Measurements from ENCODE around the gene CREG2. TPM values are rescaled to one million over a fixed set of nuclear protein-coding genes. Genes with fewer than 3 reads are reported as not detected.

CREG2 gene
- total RNA-seq, 2 experiments from 2014 or later: not detected

DNA sequence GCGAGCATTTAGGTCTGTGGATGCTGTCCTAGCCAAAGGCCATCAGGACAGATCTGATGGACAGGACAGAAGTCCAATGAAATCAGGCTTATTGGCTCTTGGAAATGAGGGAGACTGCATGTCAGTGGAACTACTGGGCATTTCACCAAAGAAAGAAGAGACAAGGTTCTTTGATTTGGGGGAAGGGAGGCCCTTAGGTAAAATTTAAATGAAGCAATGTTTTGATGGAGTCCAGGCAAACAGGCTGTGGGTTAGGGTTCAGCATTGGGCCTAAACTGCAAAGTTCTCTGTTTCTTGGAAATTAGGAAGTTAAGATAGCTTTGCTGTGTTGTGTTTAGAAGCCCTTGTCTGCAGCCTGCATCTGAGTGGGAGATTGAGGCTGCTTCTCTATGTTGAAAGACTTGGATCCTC is 47.2 kb downstream of the CREG2 start:
- CTCF ChIA-PET: interaction anchor here (0.8 to 4.0 kb wide), 6 partner anchors 11 to 135 kb away, joined by 3 to 53 read pairs (median 31); partner anchors contain the start of genes CREG2 and RNF149
- Mint-ChIP-seq H3K4me3 (peak overlapping the region; percentile 24), H3K4me1 (ENCODE audit: low read depth) (peaks cover 48% of the 10 kb centered on the region), H3K27ac (peak overlapping the region; percentile 70), H3K9me3 (ENCODE audit: insufficient read depth) (no peaks in the 10 kb centered on the region), H3K27me3 (ENCODE audit: low read depth) (peaks cover 4% of the 10 kb centered on the region), H3K36me3 (ENCODE audit: low read depth) (no peaks in the 10 kb centered on the region)
- POLR2A ChIA-PET: interaction anchor here (0.8 kb wide), 1 partner anchor 11 kb away, joined by 3 read pairs; no protein-coding TSS in a partner anchor
- no peak for ATAC-seq
- no peak for DNase-seq

DNA sequence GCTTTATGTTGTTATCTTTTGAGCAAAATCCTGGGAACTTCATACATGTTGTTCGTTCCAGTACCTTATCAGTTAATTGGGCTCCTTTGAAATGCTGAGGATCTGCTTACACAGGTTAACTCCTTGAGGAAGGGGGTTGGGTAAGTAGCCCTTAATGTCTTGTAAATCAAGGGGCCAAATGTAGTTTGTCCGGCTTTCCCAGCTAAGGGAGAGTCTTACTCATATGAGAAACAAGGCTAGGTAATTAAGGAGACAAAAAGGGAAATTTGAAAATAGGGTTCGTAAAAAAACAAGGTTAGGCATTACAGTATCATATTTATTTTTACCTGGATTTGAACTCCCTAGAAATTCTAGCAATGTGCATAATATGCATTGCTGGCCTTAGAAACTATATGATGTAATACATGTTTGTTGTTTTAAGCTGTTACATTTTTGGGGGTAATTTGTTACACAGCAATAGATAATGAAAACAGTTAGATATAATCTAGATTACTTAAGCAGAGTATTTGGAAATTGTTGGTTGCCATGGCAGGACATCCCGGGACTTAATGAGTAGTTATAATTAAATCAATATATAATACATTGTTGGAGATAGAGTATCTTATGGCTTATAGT is 47.9 kb downstream of the CREG2 start:
- no peaks in the 10 kb centered on the region for H3K36me3 Mint-ChIP-seq (ENCODE audit: low read depth)
- CTCF ChIA-PET: interaction anchor here (1.2 to 4.0 kb wide), 4 partner anchors 10 to 47 kb away, joined by 3 to 53 read pairs (median 48); partner anchors contain the start of gene CREG2
- H3K27ac Mint-ChIP-seq: no peak overlapping the region
- peaks cover 2% of the 10 kb centered on the region for H3K27me3 Mint-ChIP-seq (ENCODE audit: low read depth)
- H3K9me3 Mint-ChIP-seq (ENCODE audit: insufficient read depth): no peaks in the 10 kb centered on the region
- H3K4me1 Mint-ChIP-seq (ENCODE audit: low read depth): peaks cover 47% of the 10 kb centered on the region
- POLR2A ChIA-PET: no interaction called here
- DNase-seq (no peak), ATAC-seq (no peak)
- no peak overlapping the region for H3K4me3 Mint-ChIP-seq

DNA sequence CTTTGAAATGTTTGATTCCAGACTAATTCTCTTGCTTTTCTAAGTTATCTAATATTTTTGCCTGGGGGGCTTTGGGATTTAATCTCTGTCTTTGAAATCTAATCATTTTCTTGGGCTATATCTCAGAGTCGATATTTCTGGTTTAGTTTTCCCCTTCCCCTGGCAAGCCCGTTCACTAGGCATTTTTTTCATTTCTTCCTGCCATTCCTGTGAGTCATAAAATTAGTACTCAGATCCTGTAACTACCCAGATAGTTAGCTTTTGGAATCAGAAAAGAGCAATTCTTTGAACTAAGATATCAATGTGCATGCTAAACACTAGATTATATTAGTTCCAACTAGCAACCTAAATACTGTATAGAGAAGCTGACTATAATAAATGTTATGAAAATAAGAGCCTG is 49.4 kb downstream of the CREG2 start:
- Mint-ChIP-seq H3K9me3 (ENCODE audit: insufficient read depth) (no peaks in the 10 kb centered on the region), H3K36me3 (ENCODE audit: low read depth) (no peaks in the 10 kb centered on the region), H3K27me3 (ENCODE audit: low read depth) (no peaks in the 10 kb centered on the region), H3K27ac (no peak overlapping the region), H3K4me3 (no peak overlapping the region), H3K4me1 (ENCODE audit: low read depth) (peaks cover 50% of the 10 kb centered on the region)
- ChIA-PET CTCF (no interaction called here), POLR2A (interaction anchor here (0.8 kb wide), 1 partner anchor 9 kb away, joined by 4 read pairs; no protein-coding TSS in a partner anchor)
- no peak for DNase-seq
- ATAC-seq: no peak

DNA sequence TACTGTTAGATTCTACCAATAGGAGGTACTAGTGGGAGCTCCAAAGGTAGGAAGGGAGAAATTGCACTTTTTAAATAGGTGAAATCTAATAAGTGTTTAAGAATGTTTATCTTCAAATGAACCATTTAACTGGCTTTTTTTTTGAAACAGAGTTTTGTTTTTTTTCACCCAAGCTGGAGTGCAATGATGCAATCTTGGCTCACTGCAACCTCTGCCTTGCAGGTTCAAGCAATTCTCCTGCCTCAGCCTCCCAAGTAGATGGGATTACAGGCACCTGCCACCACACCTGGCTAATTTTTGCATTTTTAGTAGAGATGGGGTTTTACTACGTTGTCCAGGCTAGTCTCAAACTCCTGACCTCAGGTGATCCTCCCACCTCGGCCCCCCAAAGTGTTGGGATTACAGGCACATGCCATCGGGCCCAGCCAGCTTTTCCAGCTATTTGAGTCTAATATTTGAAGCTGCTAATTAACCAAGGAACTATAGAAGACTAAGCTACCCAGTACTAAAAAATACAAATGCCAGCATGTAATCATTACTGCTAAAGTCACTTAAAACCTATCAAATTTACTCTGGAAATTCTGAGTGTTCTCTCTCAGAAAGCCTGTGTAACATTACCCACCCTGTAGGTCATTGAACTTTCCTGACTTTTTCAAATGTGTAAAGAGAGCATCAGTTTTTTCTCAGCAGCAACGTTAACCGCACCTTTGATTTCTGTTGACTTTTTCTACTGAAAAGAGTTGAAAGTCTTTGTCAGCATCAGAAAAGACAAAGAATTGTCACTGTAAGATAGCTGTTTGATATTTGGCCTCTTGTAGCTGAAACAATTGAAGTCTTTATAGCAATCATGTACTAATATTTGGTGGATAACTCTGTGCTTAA is 54.2 kb downstream of the CREG2 start:
- H3K4me1 Mint-ChIP-seq (ENCODE audit: low read depth): peaks cover 14% of the 10 kb centered on the region
- POLR2A ChIA-PET: no interaction called here
- ATAC-seq (no peak), DNase-seq (no peak)
- CTCF ChIA-PET: interaction anchor here (0.7 to 2.1 kb wide), 5 partner anchors 9 to 115 kb away, joined by 3 to 20 read pairs (median 3); no protein-coding TSS in a partner anchor
- no peaks in the 10 kb centered on the region for H3K27me3 Mint-ChIP-seq (ENCODE audit: low read depth)
- H3K27ac Mint-ChIP-seq: peak overlapping the region; percentile 6
- no peaks in the 10 kb centered on the region for H3K36me3 Mint-ChIP-seq (ENCODE audit: low read depth)
- H3K4me3 Mint-ChIP-seq: no peak overlapping the region
- no peaks in the 10 kb centered on the region for H3K9me3 Mint-ChIP-seq (ENCODE audit: insufficient read depth)

DNA sequence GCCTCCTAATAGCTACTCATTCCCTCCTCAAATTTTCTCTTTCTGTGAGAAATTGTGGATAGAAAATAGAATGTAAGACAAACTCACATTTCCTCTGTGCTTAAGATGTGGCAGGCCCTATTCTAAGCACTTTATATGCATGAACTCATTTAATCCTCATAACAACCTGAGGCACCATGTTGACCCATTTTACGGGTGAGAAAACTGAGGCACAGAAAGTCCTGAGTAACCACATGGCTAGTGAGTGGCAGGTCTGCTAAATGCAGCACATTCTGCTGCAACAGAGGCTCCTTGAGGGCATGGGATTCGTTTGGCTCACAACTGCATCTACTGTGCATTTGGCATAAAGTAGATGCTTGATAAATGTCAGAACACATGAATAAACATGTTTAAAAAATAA is 56.1 kb downstream of the CREG2 start:
- CTCF ChIA-PET: interaction anchor here (4.1 kb wide), 1 partner anchor 10 kb away, joined by 50 read pairs; no protein-coding TSS in a partner anchor
- ATAC-seq (no peak), DNase-seq (no peak)
- Mint-ChIP-seq H3K36me3 (ENCODE audit: low read depth) (no peaks in the 10 kb centered on the region), H3K4me1 (ENCODE audit: low read depth) (peaks cover 11% of the 10 kb centered on the region), H3K9me3 (ENCODE audit: insufficient read depth) (no peaks in the 10 kb centered on the region), H3K27ac (peak overlapping the region; percentile 85), H3K4me3 (no peak overlapping the region), H3K27me3 (ENCODE audit: low read depth) (no peaks in the 10 kb centered on the region)
- POLR2A ChIA-PET: interaction anchor here (0.8 to 1.3 kb wide), 3 partner anchors 20 to 78 kb away, joined by 3 read pairs; no protein-coding TSS in a partner anchor

DNA sequence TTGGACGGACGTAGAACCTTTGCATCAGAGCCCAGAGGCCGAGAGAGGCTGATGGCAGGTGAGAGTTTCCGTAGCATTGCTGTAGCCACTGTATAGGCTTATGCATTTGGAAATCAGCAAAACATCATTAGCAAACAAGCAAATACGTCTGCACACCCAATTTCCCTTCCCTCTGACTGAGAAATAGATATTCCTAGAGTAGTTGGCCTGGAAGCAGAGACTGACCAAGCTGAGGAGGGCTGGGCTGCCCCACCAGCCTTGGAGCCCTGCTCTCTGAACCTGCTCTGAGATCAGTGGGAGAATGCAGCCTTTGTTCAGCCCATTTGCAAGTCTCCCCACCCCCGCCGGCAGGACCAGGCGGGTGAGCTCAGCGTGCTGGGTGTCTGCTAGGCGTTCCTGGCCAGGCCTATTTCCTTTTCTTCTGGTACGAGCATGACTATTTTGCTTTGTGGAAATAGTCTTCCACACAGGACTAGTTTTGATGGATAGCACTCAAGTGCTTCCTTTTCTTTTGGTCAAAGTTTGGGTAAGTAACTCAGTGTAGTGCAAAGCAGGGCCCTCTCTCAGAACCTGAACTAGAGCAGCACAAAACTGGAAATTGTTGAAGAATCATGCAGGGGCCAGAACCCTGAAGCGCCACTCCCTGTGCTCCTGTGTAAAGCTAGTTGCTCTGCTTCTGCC is 56.9 kb downstream of the CREG2 start:
- DNase-seq (peak; percentile 52), ATAC-seq (peak; percentile 10)
- ChIA-PET CTCF (interaction anchor here (4.1 kb wide), 1 partner anchor 11 kb away, joined by 50 read pairs; no protein-coding TSS in a partner anchor), POLR2A (interaction anchor here (0.6 to 3.6 kb wide), 5 partner anchors 19 to 371 kb away, joined by 3 to 30 read pairs (median 3); partner anchors contain the start of gene RNF149)
- H3K4me1 Mint-ChIP-seq (ENCODE audit: low read depth): peaks cover 11% of the 10 kb centered on the region
- H3K4me3 Mint-ChIP-seq: peak overlapping the region; percentile 15
- H3K27ac Mint-ChIP-seq: peak overlapping the region; percentile 85
- H3K36me3 Mint-ChIP-seq (ENCODE audit: low read depth): no peaks in the 10 kb centered on the region
- H3K27me3 Mint-ChIP-seq (ENCODE audit: low read depth): no peaks in the 10 kb centered on the region
- no peaks in the 10 kb centered on the region for H3K9me3 Mint-ChIP-seq (ENCODE audit: insufficient read depth)

DNA sequence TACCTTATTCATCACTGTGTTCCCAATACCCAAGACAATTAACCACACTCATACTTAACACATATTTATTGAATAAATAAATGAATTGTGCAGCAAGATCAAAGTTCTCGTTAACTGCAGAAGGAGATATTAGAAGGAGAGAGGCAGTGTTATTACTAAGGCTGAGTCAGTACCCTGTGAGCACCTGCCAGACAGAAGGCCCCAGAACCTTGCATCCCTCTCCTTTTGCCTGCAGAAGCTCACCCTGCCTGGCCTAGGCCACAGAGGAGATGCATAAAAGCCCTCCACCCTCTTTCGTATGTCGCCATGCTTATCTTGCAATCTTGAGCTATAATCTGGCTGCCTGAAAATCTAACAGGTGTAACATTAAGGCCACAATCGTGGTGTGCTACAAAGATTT is 58.3 kb downstream of the CREG2 start:
- ChIA-PET POLR2A (interaction anchor here (0.5 to 3.6 kb wide), 7 partner anchors 9 to 190 kb away, joined by 3 to 30 read pairs (median 4); partner anchors contain the start of gene RNF149), CTCF (interaction anchor here (0.7 to 4.1 kb wide), 6 partner anchors 12 to 58 kb away, joined by 3 to 50 read pairs (median 4); partner anchors contain the start of genes CREG2 and RNF149)
- Mint-ChIP-seq H3K36me3 (ENCODE audit: low read depth) (no peaks in the 10 kb centered on the region), H3K9me3 (ENCODE audit: insufficient read depth) (no peaks in the 10 kb centered on the region), H3K27ac (no peak overlapping the region), H3K4me3 (no peak overlapping the region), H3K27me3 (ENCODE audit: low read depth) (no peaks in the 10 kb centered on the region), H3K4me1 (ENCODE audit: low read depth) (peaks cover 11% of the 10 kb centered on the region)
- ATAC-seq (peak; percentile 28), DNase-seq (no peak)

DNA sequence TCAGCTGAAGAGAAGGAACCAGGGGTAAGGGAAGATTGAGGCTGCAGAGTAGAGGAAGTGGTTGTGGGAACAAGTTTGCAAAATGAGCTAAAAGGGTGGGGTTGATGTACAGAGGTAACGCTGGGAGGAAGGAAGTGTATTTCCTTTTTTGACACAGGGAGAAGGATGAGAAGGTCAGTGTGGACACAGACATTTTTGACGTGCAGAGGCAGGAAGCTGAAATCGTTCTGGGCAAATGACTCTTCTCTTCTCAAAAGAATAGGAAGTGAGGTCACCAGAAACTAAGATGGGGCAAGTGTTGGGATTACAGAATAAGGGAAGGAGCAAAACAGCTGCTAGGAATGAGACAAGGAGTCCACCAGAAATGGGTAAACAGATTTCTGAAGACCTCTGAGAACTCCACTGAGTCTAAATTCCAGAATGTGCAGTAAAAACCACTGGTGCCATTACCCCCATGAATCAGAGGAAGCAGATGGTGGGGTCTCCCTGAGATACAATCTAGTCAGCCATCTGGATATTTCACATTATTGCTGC is 58.8 kb downstream of the CREG2 start:
- CTCF ChIA-PET: interaction anchor here (1.0 to 4.1 kb wide), 5 partner anchors 11 to 59 kb away, joined by 3 to 50 read pairs (median 4); partner anchors contain the start of gene CREG2
- DNase-seq (peak; percentile 75), ATAC-seq (peak; percentile 87)
- peaks cover 7% of the 10 kb centered on the region for H3K4me1 Mint-ChIP-seq (ENCODE audit: low read depth)
- no peak overlapping the region for H3K4me3 Mint-ChIP-seq
- H3K36me3 Mint-ChIP-seq (ENCODE audit: low read depth): no peaks in the 10 kb centered on the region
- no peaks in the 10 kb centered on the region for H3K27me3 Mint-ChIP-seq (ENCODE audit: low read depth)
- H3K27ac Mint-ChIP-seq: no peak overlapping the region
- no peaks in the 10 kb centered on the region for H3K9me3 Mint-ChIP-seq (ENCODE audit: insufficient read depth)
- POLR2A ChIA-PET: interaction anchor here (0.5 to 3.6 kb wide), 9 partner anchors 10 to 190 kb away, joined by 3 to 30 read pairs (median 4); partner anchors contain the start of genes CNOT11 and RNF149

DNA sequence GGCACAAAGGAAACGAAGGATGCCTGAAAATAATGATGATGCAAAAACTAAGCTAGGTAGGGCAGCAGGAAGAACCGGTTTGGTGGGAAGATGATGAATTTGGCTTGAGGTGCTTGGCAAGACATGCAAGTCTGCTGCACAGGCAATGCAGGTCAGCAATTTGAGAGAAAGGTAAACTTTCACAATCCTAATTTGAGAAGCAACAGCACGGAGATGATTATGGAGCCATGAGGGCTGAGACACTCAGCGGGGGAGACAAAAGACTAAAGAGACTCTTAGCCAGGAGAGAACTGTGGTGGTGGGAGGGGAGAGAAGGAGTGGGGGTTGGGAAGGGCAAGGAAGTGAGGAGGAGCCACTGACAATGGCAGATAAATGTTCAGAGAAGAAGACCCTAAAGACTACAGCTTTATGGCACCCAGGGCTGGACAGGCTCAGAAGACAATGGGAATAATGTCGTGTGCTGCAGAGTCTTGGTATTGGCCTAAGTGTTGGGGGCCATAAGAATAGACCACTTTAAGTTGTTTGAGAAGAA is 59.4 kb downstream of the CREG2 start:
- Mint-ChIP-seq H3K27ac (no peak overlapping the region), H3K9me3 (ENCODE audit: insufficient read depth) (no peaks in the 10 kb centered on the region), H3K27me3 (ENCODE audit: low read depth) (no peaks in the 10 kb centered on the region), H3K36me3 (ENCODE audit: low read depth) (no peaks in the 10 kb centered on the region), H3K4me3 (no peak overlapping the region), H3K4me1 (ENCODE audit: low read depth) (peaks cover 6% of the 10 kb centered on the region)
- ATAC-seq (peak; percentile 65), DNase-seq (no peak)
- CTCF ChIA-PET: interaction anchor here (1.0 to 4.1 kb wide), 7 partner anchors 9 to 76 kb away, joined by 3 to 50 read pairs (median 4); partner anchors contain the start of gene CREG2
- POLR2A ChIA-PET: interaction anchor here (0.6 to 3.6 kb wide), 6 partner anchors 19 to 76 kb away, joined by 3 to 30 read pairs (median 7); partner anchors contain the start of genes CNOT11 and RNF149

DNA sequence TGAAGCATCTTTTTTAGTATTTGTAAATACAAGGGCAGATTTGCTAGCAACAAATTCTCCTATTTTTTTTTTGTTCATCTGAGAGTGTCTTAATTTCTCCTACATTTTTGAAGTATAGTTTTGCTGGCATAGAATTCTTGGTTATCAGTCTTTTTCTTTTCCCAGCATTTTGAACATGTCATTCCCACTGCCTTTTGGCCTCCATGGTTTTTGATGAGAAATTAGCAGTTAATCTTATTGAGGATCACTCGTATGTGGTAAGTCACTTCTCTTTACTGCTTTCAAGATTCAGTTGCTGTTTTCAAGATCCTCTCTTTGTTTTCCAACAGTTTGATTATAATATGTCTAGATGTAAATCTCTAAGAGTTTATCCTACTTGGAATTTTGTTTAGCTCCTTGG is 61.9 kb downstream of the CREG2 start:
- H3K4me3 Mint-ChIP-seq: no peak overlapping the region
- H3K27ac Mint-ChIP-seq: no peak overlapping the region
- ChIA-PET POLR2A (no interaction called here), CTCF (interaction anchor here (1.0 kb wide), 2 partner anchors 9 to 17 kb away, joined by 3 read pairs; partner anchors contain the start of gene RNF149)
- DNase-seq: no peak
- ATAC-seq: no peak
- H3K27me3 Mint-ChIP-seq (ENCODE audit: low read depth): peaks cover 2% of the 10 kb centered on the region
- H3K9me3 Mint-ChIP-seq (ENCODE audit: insufficient read depth): no peaks in the 10 kb centered on the region
- H3K4me1 Mint-ChIP-seq (ENCODE audit: low read depth): peaks cover 3% of the 10 kb centered on the region
- H3K36me3 Mint-ChIP-seq (ENCODE audit: low read depth): no peaks in the 10 kb centered on the region
